IMR-90 (cell line): Measurements from ENCODE around the gene CNPY4. TPM values are rescaled to one million over a fixed set of nuclear protein-coding genes. Genes with fewer than 3 reads are reported as not detected.

Experiments used
- ATAC-seq: fragments of 200-7000 bp; cut with Tn5 transposase; 2 replicates; pipeline ENCODE4 v1.9.1; 2020; ENCODE audit warnings: low read depth, mild to moderate bottlenecking, moderate library complexity
- BruUV-seq: library from RNA; stranded (reverse); fragments of 400-500 nt; replicated peaks from 2 replicates; lab custom pipeline; 2021; lab: Mats Ljungman, UMichigan
- CTCF ChIA-PET: fragments of 300-600 bp; formaldehyde crosslinking; extraction: SDS; loops from one replicate; lab custom pipeline; 2021; ENCODE audit warnings: antibody characterized with exemption; lab: Yijun Ruan, JAX
- POLR2A ChIA-PET: fragments of 300-600 bp; sonication (Branson Sonifier 250); formaldehyde crosslinking; loops from one replicate; lab custom pipeline; 2022; ENCODE audit warnings: antibody characterized with exemption; ENCODE audit not compliant: unreplicated experiment; lab: Charles Lee
- DNase-seq: peaks from one replicate; pipeline ENCODE4 v3.0.0; 2013
- H2AFZ ChIP-seq: replicated peaks from 2 replicates; pipeline ENCODE3; 2013; ENCODE audit warnings: low read length, mild to moderate bottlenecking; ENCODE audit not compliant: poor library complexity
- H2AK5ac ChIP-seq: 2 replicates; pipeline ENCODE4 v1.6.1; 2013; ENCODE audit warnings: low read depth, low read length, inconsistent platforms
- H2AK9ac ChIP-seq: replicated peaks from 2 replicates; pipeline ENCODE3; 2013; ENCODE audit warnings: mild to moderate bottlenecking, low read depth, low read length, moderate library complexity; ENCODE audit not compliant: poor library complexity
- H2BK120ac ChIP-seq: 2 replicates; pipeline ENCODE4 v1.6.1; 2013; ENCODE audit warnings: low read depth, low read length, inconsistent platforms
- H2BK15ac ChIP-seq: 3 replicates; pipeline ENCODE4 v1.6.1; 2013; ENCODE audit warnings: low read depth, low read length, inconsistent platforms
- H2BK20ac ChIP-seq: 2 replicates; pipeline ENCODE4 v1.6.1; 2013; ENCODE audit warnings: low read depth, mild to moderate bottlenecking, inconsistent platforms, low read length, moderate library complexity
- H2BK5ac ChIP-seq: 2 replicates; pipeline ENCODE4 v1.6.1; 2013; ENCODE audit warnings: mild to moderate bottlenecking, low read depth, low read length, inconsistent platforms; ENCODE audit not compliant: poor library complexity, severe bottlenecking
- H3K14ac ChIP-seq: replicated peaks from 2 replicates; pipeline ENCODE4 v1.6.1; 2013; ENCODE audit warnings: low read depth, low read length, inconsistent platforms
- H3K18ac ChIP-seq: 2 replicates; pipeline ENCODE4 v1.6.1; 2013; ENCODE audit warnings: low read depth, low read length, control low read depth
- H3K23ac ChIP-seq: 2 replicates; pipeline ENCODE4 v1.6.1; 2013; ENCODE audit warnings: low read depth, low read length, inconsistent platforms
- H3K27ac ChIP-seq: 2 replicates; pipeline ENCODE4 v1.5.1; 2013; ENCODE audit warnings: mild to moderate bottlenecking, control low read depth, low read length; ENCODE audit not compliant: insufficient read depth
- H3K27me3 ChIP-seq: 2 replicates; pipeline ENCODE4 v1.6.1; 2013; ENCODE audit warnings: low read length; ENCODE audit not compliant: control insufficient read depth, insufficient read depth
- H3K36me3 ChIP-seq: 2 replicates; pipeline ENCODE4 v1.6.1; 2013; ENCODE audit warnings: low read length, mixed read lengths; ENCODE audit not compliant: control insufficient read depth, insufficient read depth
- H3K4ac ChIP-seq: 2 replicates; pipeline ENCODE4 v1.6.1; 2013; ENCODE audit warnings: low read depth, low read length, inconsistent platforms
- H3K4me1 ChIP-seq: 2 replicates; pipeline ENCODE4 v1.6.1; 2013; ENCODE audit warnings: low read length, mixed read lengths; ENCODE audit not compliant: control insufficient read depth, insufficient read depth
- H3K4me2 ChIP-seq: 2 replicates; pipeline ENCODE4 v1.6.1; 2013; ENCODE audit warnings: low read depth, mild to moderate bottlenecking, control low read depth, low read length, moderate library complexity
- H3K4me3 ChIP-seq: 2 replicates; pipeline ENCODE4 v1.5.1; 2013; ENCODE audit warnings: low read depth, mild to moderate bottlenecking, control low read depth, low read length, moderate library complexity; ENCODE audit not compliant: insufficient read depth
- H3K56ac ChIP-seq: 2 replicates; pipeline ENCODE4 v1.6.1; 2013; ENCODE audit warnings: low read length, inconsistent platforms; ENCODE audit not compliant: insufficient read depth; ENCODE audit errors: extremely low read depth
- H3K79me1 ChIP-seq, 2 experiments: 2 replicates each; pipeline ENCODE4 v1.6.1; 2013; ENCODE audit warnings: low read length in 2 of 2, inconsistent platforms in 1 of 2, low read depth in 1 of 2
- H3K9ac ChIP-seq: 2 replicates; pipeline ENCODE4 v1.6.1; 2013; ENCODE audit warnings: low read depth, low read length, control low read depth
- H3K9me1 ChIP-seq: 2 replicates; pipeline ENCODE4 v1.6.1; 2013; ENCODE audit warnings: low read length, inconsistent platforms; ENCODE audit not compliant: insufficient read depth
- H3K9me3 ChIP-seq: 2 replicates; pipeline ENCODE4 v1.6.1; 2013; ENCODE audit warnings: low read length; ENCODE audit not compliant: control insufficient read depth, insufficient read depth
- H4K20me1 ChIP-seq: 2 replicates; pipeline ENCODE4 v1.6.1; 2013; ENCODE audit warnings: low read length, inconsistent platforms; ENCODE audit not compliant: insufficient read depth
- H4K5ac ChIP-seq: 2 replicates; pipeline ENCODE4 v1.6.1; 2013; ENCODE audit warnings: mild to moderate bottlenecking, low read depth, low read length, control low read depth
- H4K8ac ChIP-seq, 2 experiments: 2 replicates each; pipeline ENCODE4 v1.6.1; 2013; ENCODE audit warnings: low read depth in 2 of 2, low read length in 2 of 2, control low read depth in 1 of 2, inconsistent platforms in 1 of 2
- H4K91ac ChIP-seq: 2 replicates; pipeline ENCODE4 v1.6.1; 2013; ENCODE audit warnings: low read depth, low read length, inconsistent platforms; ENCODE audit not compliant: insufficient read depth
- BHLHE40 ChIP-seq: fragments of 150-350 bp; IDR thresholded peaks from 2 replicates; pipeline ENCODE4 v1.6.1; 2016; ENCODE audit warnings: mild to moderate bottlenecking, low read depth, low read length
- CEBPB ChIP-seq: IDR thresholded peaks from 2 replicates; pipeline ENCODE4 v1.6.1; 2012; ENCODE audit warnings: low read depth, low read length, improper control_type of control experiment
- CHD1 ChIP-seq: IDR thresholded peaks from 2 replicates; pipeline ENCODE4 v1.6.1; 2012; ENCODE audit warnings: low read depth, low read length, improper control_type of control experiment
- FOS ChIP-seq: fragments of 150-350 bp; IDR thresholded peaks from 2 replicates; pipeline ENCODE4 v1.6.1; 2016; ENCODE audit warnings: low read depth, low read length
- MAFK ChIP-seq: IDR thresholded peaks from 2 replicates; pipeline ENCODE4 v1.6.1; 2012; ENCODE audit warnings: low read depth, low read length, improper control_type of control experiment
- MAZ ChIP-seq: IDR thresholded peaks from 2 replicates; pipeline ENCODE4 v1.6.1; 2012; ENCODE audit warnings: low read depth, mild to moderate bottlenecking, low read length, improper control_type of control experiment, moderate library complexity, borderline replicate concordance
- MXI1 ChIP-seq: IDR thresholded peaks from 2 replicates; pipeline ENCODE4 v1.6.1; 2012; ENCODE audit warnings: low read depth, mild to moderate bottlenecking, low read length, moderate library complexity, borderline replicate concordance
- NFE2L2 ChIP-seq: fragments of 150-350 bp; IDR thresholded peaks from 2 replicates; pipeline ENCODE4 v1.6.1; 2016; ENCODE audit warnings: low read depth, mild to moderate bottlenecking, low read length
- POLR2A ChIP-seq: IDR thresholded peaks from 2 replicates; pipeline ENCODE4 v1.6.1; 2012; ENCODE audit warnings: mild to moderate bottlenecking, low read depth, low read length
- RAD21 ChIP-seq: IDR thresholded peaks from 2 replicates; pipeline ENCODE4 v1.6.1; 2012; ENCODE audit warnings: low read length, improper control_type of control experiment
- RCOR1 ChIP-seq: IDR thresholded peaks from 2 replicates; pipeline ENCODE4 v1.6.1; 2012; ENCODE audit warnings: mild to moderate bottlenecking, low read length, improper control_type of control experiment; ENCODE audit not compliant: insufficient replicate concordance
- RFX5 ChIP-seq: IDR thresholded peaks from 2 replicates; pipeline ENCODE4 v1.8.0; 2012; ENCODE audit warnings: low read depth, mild to moderate bottlenecking, low read length, moderate library complexity
- SMC3 ChIP-seq: fragments of 150-350 bp; IDR thresholded peaks from 2 replicates; pipeline ENCODE4 v1.6.1; 2016; ENCODE audit warnings: low read depth, mild to moderate bottlenecking, antibody characterized with exemption, low read length, moderate library complexity
- whole genome bisulfite sequencing, 2 experiments: methylation state at CpG; one replicate each; pipeline versions ENCODE4 v1.1.5 to v1.1.7; 2013; ENCODE audit warnings: missing lambda C conversion rate in 2 of 2; ENCODE audit not compliant: insufficient read length in 1 of 2; ENCODE audit errors: extremely low coverage in 2 of 2; 5-methylcytosine and 5-hydroxymethylcytosine counted together
- dilution Hi-C: fragments of 300-500 bp; cut with HindIII; formaldehyde crosslinking; loops from one replicate; pipeline ENCODE4 v1.14.3; 2018; ENCODE audit warnings: low sequenced_read_pairs; ENCODE audit not compliant: unreplicated experiment
- in situ Hi-C: fragments of 300-500 bp; cut with MboI; formaldehyde crosslinking; loops from 3 replicates; pipeline ENCODE4 v1.14.3; 2019; ENCODE audit warnings: low sequenced_read_pairs, inconsistent platforms, mixed read lengths
- intact Hi-C: fragments of 100-400 bp; cut with micrococcal nuclease; formaldehyde crosslinking; loops from 2 replicates; pipeline ENCODE4 v1.10.0; 2022
- polyA plus RNA-seq, 3 experiments: library from polyadenylated mRNA; depleted of rRNA; stranded (reverse); fragments of >200 nt; gene quantifications; 2 replicates each; pipeline ENCODE4 v1.2.3, GENCODE V29; 2012; ENCODE audit warnings: low replicate concordance in 1 of 3
- total RNA-seq: library from RNA; depleted of rRNA; stranded (reverse); fragments of >200 nt; gene quantifications from 2 replicates; pipeline ENCODE4 v1.2.3, GENCODE V29; 2012
- TF ChIP-seq, protein P1 (sequence below): conservative IDR thresholded peaks from 2 replicates; pipeline ENCODE4 v1.5.1; 2012; ENCODE audit warnings: mild to moderate bottlenecking, low read depth, low read length, improper control_type of control experiment
- TF ChIP-seq, protein P2 (sequence below): fragments of 150-350 bp; IDR thresholded peaks from 2 replicates; pipeline ENCODE4 v1.6.1; 2016; ENCODE audit warnings: low read depth, mild to moderate bottlenecking, low read length, moderate library complexity, borderline replicate concordance
- TF ChIP-seq, protein P3 (sequence below): fragments of 150-350 bp; IDR thresholded peaks from 2 replicates; pipeline ENCODE4 v1.6.1; 2017; ENCODE audit warnings: mild to moderate bottlenecking, antibody characterized with exemption, low read length, low read depth

The CNPY4 gene
- total and polyA plus RNA-seq, 2 of the 4 experiments (the other 2 are of a cell fraction), result 13.3 to 21.9 TPM

DNA sequence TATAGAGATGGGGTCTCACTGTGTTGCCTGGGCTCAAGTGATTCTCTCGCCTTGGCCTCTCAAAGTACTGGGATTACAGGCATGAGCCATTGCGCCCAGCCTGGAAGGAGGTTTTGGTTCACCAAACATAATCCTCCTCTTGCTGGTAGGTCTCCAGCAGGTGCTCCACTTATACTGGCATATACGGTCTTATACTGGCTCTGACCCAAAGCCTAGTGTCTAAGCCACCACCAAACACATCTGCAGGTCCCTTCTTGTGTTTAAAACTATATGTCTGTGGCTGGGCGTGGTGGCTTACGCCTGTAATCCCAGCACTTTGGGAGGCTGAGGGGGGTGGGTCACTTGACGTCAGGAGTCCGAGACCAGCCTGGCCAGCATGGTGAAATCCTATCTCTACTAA lies 12.7 kb downstream of the CNPY4 start:
- Histone ChIP-seq H3K14ac (no peak overlapping the region), H2BK15ac (no peak overlapping the region), H3K4me3 (no peak overlapping the region), H2AK9ac (no peak overlapping the region), H3K36me3 (no peaks in the 10 kb centered on the region), H2BK120ac (no peak overlapping the region), H3K4me1 (peaks cover 2% of the 10 kb centered on the region; the same call in 1 of the 2 replicates), H2BK5ac (no peak overlapping the region), H4K91ac (no peak overlapping the region), H3K79me1 (peaks cover 7 to 17% of the 10 kb centered on the region in 2 experiments; a peak in 3 of 4 replicates), H2AK5ac (no peak overlapping the region), H3K4ac (no peak overlapping the region), H4K20me1 (no peaks in the 10 kb centered on the region), H3K23ac (no peak overlapping the region), H3K9me3 (no peaks in the 10 kb centered on the region), H3K27me3 (peaks cover 2% of the 10 kb centered on the region; the same call in 1 of the 2 replicates), H3K4me2 (no peak overlapping the region), H4K8ac (no peak overlapping the region), H2BK20ac (no peak overlapping the region), H3K18ac (no peak overlapping the region), H3K27ac (no peak overlapping the region), H3K9me1 (no peaks in the 10 kb centered on the region), H3K56ac (no peak overlapping the region), H2AFZ (no peak overlapping the region), H3K9ac (no peak overlapping the region), H4K5ac (no peak overlapping the region)
- in situ Hi-C loops (loop anchor here (10.0 kb wide), 1 partner anchor 213 kb away; no protein-coding TSS in a partner anchor), dilution Hi-C loops (no loop called here), intact Hi-C loops (loop anchor here (1.0 to 5.0 kb wide), 4 partner anchors 79 to 275 kb away; no protein-coding TSS in a partner anchor)
- no TSS peak for BruUV-seq
- TF ChIP-seq SMC3 (no peak), RCOR1 (no peak), NFE2L2 (no peak), RFX5 (no peak), POLR2A (no peak), MAFK (no peak), MAZ (no peak), MXI1 (no peak), BHLHE40 (no peak), RAD21 (no peak), CHD1 (no peak), CEBPB (no peak), FOS (no peak)
- TF ChIP-seq, protein P1, sequence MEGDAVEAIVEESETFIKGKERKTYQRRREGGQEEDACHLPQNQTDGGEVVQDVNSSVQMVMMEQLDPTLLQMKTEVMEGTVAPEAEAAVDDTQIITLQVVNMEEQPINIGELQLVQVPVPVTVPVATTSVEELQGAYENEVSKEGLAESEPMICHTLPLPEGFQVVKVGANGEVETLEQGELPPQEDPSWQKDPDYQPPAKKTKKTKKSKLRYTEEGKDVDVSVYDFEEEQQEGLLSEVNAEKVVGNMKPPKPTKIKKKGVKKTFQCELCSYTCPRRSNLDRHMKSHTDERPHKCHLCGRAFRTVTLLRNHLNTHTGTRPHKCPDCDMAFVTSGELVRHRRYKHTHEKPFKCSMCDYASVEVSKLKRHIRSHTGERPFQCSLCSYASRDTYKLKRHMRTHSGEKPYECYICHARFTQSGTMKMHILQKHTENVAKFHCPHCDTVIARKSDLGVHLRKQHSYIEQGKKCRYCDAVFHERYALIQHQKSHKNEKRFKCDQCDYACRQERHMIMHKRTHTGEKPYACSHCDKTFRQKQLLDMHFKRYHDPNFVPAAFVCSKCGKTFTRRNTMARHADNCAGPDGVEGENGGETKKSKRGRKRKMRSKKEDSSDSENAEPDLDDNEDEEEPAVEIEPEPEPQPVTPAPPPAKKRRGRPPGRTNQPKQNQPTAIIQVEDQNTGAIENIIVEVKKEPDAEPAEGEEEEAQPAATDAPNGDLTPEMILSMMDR, result no peak
- TF ChIP-seq, protein P2, sequence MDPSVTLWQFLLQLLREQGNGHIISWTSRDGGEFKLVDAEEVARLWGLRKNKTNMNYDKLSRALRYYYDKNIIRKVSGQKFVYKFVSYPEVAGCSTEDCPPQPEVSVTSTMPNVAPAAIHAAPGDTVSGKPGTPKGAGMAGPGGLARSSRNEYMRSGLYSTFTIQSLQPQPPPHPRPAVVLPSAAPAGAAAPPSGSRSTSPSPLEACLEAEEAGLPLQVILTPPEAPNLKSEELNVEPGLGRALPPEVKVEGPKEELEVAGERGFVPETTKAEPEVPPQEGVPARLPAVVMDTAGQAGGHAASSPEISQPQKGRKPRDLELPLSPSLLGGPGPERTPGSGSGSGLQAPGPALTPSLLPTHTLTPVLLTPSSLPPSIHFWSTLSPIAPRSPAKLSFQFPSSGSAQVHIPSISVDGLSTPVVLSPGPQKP, result no peak
- TF ChIP-seq, protein P3, sequence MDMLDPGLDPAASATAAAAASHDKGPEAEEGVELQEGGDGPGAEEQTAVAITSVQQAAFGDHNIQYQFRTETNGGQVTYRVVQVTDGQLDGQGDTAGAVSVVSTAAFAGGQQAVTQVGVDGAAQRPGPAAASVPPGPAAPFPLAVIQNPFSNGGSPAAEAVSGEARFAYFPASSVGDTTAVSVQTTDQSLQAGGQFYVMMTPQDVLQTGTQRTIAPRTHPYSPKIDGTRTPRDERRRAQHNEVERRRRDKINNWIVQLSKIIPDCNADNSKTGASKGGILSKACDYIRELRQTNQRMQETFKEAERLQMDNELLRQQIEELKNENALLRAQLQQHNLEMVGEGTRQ, result no peak
- ATAC-seq (no peak), DNase-seq (no peak)
- CTCF ChIA-PET, result interaction anchor here (0.9 to 1.1 kb wide), 2 partner anchors 10 to 14 kb away, joined by 3 read pairs; no protein-coding TSS in a partner anchor
- WGBS, 2 experiments, result no CpG with 5 or more reads among the region's 7 CpGs
- POLR2A ChIA-PET, result no interaction called here
